Measurements from ENCODE around the gene CKS1B.

DNA sequence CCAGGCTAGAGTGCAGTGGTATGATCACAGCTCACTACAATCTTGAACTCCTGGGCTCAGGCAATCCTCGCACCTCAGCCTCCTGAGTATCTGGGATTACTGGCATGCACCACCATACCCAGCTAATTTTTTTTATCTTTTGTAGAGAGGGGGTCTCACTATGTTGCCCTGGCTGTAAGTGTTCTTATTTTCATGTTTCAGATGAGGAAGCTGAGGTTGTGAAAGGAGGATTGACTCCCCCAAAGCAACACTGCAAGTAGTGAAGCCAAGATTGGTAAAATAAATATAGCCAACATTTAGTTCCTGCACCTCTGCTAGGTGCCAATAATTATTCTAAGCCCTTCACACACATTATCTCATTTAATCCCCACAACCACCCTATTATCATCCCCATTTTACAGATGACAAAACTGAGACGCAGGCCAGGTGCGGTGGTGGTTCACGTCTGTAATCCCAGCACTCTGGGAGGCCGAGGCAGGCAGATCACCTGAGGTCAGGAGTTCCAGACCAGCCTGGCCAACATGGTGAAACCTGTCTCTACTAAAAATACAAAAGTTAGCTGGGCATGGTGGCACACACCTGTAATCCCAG lies 40.0 kb upstream of the CKS1B start:
- TF ChIP-seq CTCF (IDR thresholded peaks at IDR 0.05) (no peak), POLR2A (IDR thresholded peaks at IDR 0.05) (no peak), EP300 (IDR thresholded peaks at IDR 0.05) (no peak), POLR2AphosphoS5 (IDR thresholded peaks at IDR 0.05) (no peak)

All from sigmoid colon (tissue), 4 donors.